GM12878 (cell line): ENCODE measurements around the gene SPN. TPM values are rescaled to one million over a fixed set of nuclear protein-coding genes. Genes with fewer than 3 reads are reported as not detected.

Experiments used
- ATF2 ChIP-seq: IDR thresholded peaks from 2 replicates; pipeline ENCODE4 v1.6.1; 2012; ENCODE audit warnings: low read length, inconsistent platforms
- CHD2 ChIP-seq: IDR thresholded peaks from 2 replicates; pipeline ENCODE4 v1.6.1; 2011; ENCODE audit warnings: low read depth, low read length, improper control_type of control experiment, borderline replicate concordance
- CREB1 ChIP-seq: IDR thresholded peaks from 2 replicates; pipeline ENCODE4 v1.6.1; 2012; ENCODE audit warnings: low read depth, mild to moderate bottlenecking, inconsistent platforms
- E4F1 ChIP-seq: fragments of 450-650 bp; IDR thresholded peaks from 2 replicates; pipeline ENCODE4 v1.6.1; 2018; ENCODE audit warnings: borderline replicate concordance, mild to moderate bottlenecking; ENCODE audit not compliant: partially characterized antibody
- EED ChIP-seq: sonication (generic); IDR thresholded peaks from 2 replicates; pipeline ENCODE4 v1.6.1; 2016; ENCODE audit warnings: antibody characterized with exemption, low read depth
- FOXK2 ChIP-seq: fragments of 450-650 bp; IDR thresholded peaks from 2 replicates; pipeline ENCODE4 v1.6.1; 2017; ENCODE audit warnings: mild to moderate bottlenecking, moderate library complexity
- IKZF2 ChIP-seq, 2 experiments: fragments of 450-650 bp; IDR thresholded peaks; 2 replicates each; pipeline ENCODE4 v1.6.1; 2017; ENCODE audit warnings: mild to moderate bottlenecking in 2 of 2, moderate library complexity in 2 of 2
- KLF5 ChIP-seq: fragments of 450-650 bp; IDR thresholded peaks from 2 replicates; pipeline ENCODE4 v1.6.1; 2014; ENCODE audit warnings: mild to moderate bottlenecking; ENCODE audit not compliant: partially characterized antibody
- MEF2A ChIP-seq: IDR thresholded peaks from 2 replicates; pipeline ENCODE4 v1.6.1; 2011; ENCODE audit warnings: low read depth, mild to moderate bottlenecking, low read length, moderate library complexity; ENCODE audit not compliant: insufficient read depth
- MTA3 ChIP-seq: IDR thresholded peaks from 2 replicates; pipeline ENCODE4 v1.6.1; 2012; ENCODE audit warnings: low read length, inconsistent platforms, borderline replicate concordance
- NFXL1 ChIP-seq: fragments of 450-650 bp; IDR thresholded peaks from 2 replicates; pipeline ENCODE4 v1.6.1; 2017; ENCODE audit warnings: antibody characterized with exemption, mild to moderate bottlenecking, borderline replicate concordance
- NFYA ChIP-seq: IDR thresholded peaks from 2 replicates; pipeline ENCODE4 v1.6.1; 2011; ENCODE audit warnings: low read depth, mild to moderate bottlenecking, low read length, improper control_type of control experiment, borderline replicate concordance
- NFYB ChIP-seq: IDR thresholded peaks from 2 replicates; pipeline ENCODE4 v1.6.1; 2011; ENCODE audit warnings: low read depth, mild to moderate bottlenecking, low read length, improper control_type of control experiment, moderate library complexity; ENCODE audit not compliant: insufficient read depth
- NR2F1 ChIP-seq: fragments of 450-650 bp; conservative IDR thresholded peaks from 2 replicates; pipeline ENCODE4 v1.6.1; 2017; ENCODE audit warnings: mild to moderate bottlenecking
- PML ChIP-seq: IDR thresholded peaks from 2 replicates; pipeline ENCODE4 v1.6.1; 2012; ENCODE audit warnings: low read length, inconsistent platforms
- POLR2AphosphoS5 ChIP-seq: IDR thresholded peaks from 2 replicates; pipeline ENCODE4 v1.6.1; 2011; ENCODE audit warnings: mild to moderate bottlenecking, low read length, inconsistent platforms
- RB1 ChIP-seq: fragments of 450-650 bp; formaldehyde crosslinking; IDR thresholded peaks from 2 replicates; pipeline ENCODE4 v1.6.1; 2017; ENCODE audit warnings: mild to moderate bottlenecking, borderline replicate concordance
- RCOR1 ChIP-seq: conservative IDR thresholded peaks from 2 replicates; pipeline ENCODE4 v1.6.1; 2012; ENCODE audit warnings: low read depth, low read length, improper control_type of control experiment
- STAT1 ChIP-seq: fragments of 450-650 bp; conservative IDR thresholded peaks from 2 replicates; pipeline ENCODE4 v1.6.1; 2014; ENCODE audit warnings: antibody characterized with exemption, mild to moderate bottlenecking
- TARDBP ChIP-seq: IDR thresholded peaks from 2 replicates; pipeline ENCODE4 v1.6.1; 2016; ENCODE audit warnings: borderline replicate concordance
- TBL1XR1 ChIP-seq: IDR thresholded peaks from 2 replicates; pipeline ENCODE4 v1.6.1; 2012; ENCODE audit warnings: low read depth, low read length, improper control_type of control experiment
- TCF12 ChIP-seq: IDR thresholded peaks from 2 replicates; pipeline ENCODE4 v1.6.1; 2011; ENCODE audit warnings: low read depth, mild to moderate bottlenecking, low read length
- YY1 ChIP-seq: IDR thresholded peaks from 2 replicates; pipeline ENCODE4 v1.6.1; 2011; ENCODE audit warnings: low read depth, mild to moderate bottlenecking, low read length
- ZBTB4 ChIP-seq: fragments of 450-650 bp; formaldehyde crosslinking; IDR thresholded peaks from 2 replicates; pipeline ENCODE4 v1.4.0; 2022; ENCODE audit warnings: mild to moderate bottlenecking, moderate library complexity
- ZNF207 ChIP-seq: fragments of 450-650 bp; IDR thresholded peaks from 2 replicates; pipeline ENCODE4 v1.6.1; 2014; ENCODE audit warnings: antibody characterized with exemption, mild to moderate bottlenecking, borderline replicate concordance
- polyA plus RNA-seq, 11 experiments: library from polyadenylated mRNA; depleted of rRNA in 4 of 11; unstranded in 6 of 11; stranded (reverse) in 5 of 11; fragments of >200 nt; fragmentation: Nextera tagmentation in 4 of 11; fragmentation: Illumina TruSeq in 1 of 11; extraction: Ambion mirVana in 4 of 11; extraction: Trizol in 1 of 11; gene quantifications; 1 replicate in 1 of 11; 2 replicates in 10 of 11; pipeline versions ENCODE4 v1.2.1 to v1.2.3, GENCODE V29; 2011 to 2016; ENCODE audit warnings: inconsistent platforms in 2 of 11, missing spikeins in 2 of 11, low read depth in 1 of 11
- total RNA-seq, 4 experiments: library from RNA; depleted of rRNA in 3 of 4; stranded (reverse); fragments of >200 nt in 3 of 4; fragmentation: Illumina TruSeq in 1 of 4; extraction: Trizol in 1 of 4; gene quantifications; 2 replicates each; pipeline versions ENCODE4 v1.2.1 to v1.2.3, GENCODE V29; 2013 to 2021

The SPN gene
- total and polyA plus RNA-seq, 10 of the 15 experiments (the other 5 are each of a cell fraction or from before 2014, with no cell fraction given) = 16.2 to 173 (median 92.7) TPM

GRCh38 chr16:29663016-29663806 lies at the start of gene SPN (continued):
- TF ChIP-seq NFYB (no peak), TARDBP (no peak), NFYA (no peak), NFXL1 (no peak), ZBTB4 (CRISPR knock-in tag) (peak; percentile 20; the same call in 1 of the 2 replicates), IKZF2 (IDR thresholded peaks at IDR 0.05) (peak in 1 of 2 experiments; percentile 43; a peak in 2 of 4 replicates), YY1 (no peak), E4F1 (no peak), RCOR1 (no peak), PML (no peak), KLF5 (no peak), EED (no peak; the same call in none of the 2 replicates), STAT1 (no peak), ATF2 (no peak), ZNF207 (0 out of 2 replicates have a peak, but pooled peaks have one; percentile 65), MTA3 (no peak), TBL1XR1 (no peak), CREB1 (0 out of 2 replicates have a peak, but pooled peaks have one; percentile 9), MEF2A (no peak), TCF12 (no peak; the same call in 1 of the 2 replicates), CHD2 (no peak; the same call in 1 of the 2 replicates), POLR2AphosphoS5 (peak; percentile 81; the same call in 1 of the 2 replicates), RB1 (no peak), FOXK2 (no peak), NR2F1 (peak; percentile 49)
